CD8-positive, alpha-beta memory T cell (primary cell): ENCODE results near the gene CDC42EP3. TPM values are rescaled to one million over a fixed set of nuclear protein-coding genes. Genes with fewer than 3 reads are reported as not detected.

Experiments used
- CTCF ChIA-PET: fragments of 350-600 bp; sonication (Branson Sonifier 250); formaldehyde crosslinking; loops from one replicate; lab custom pipeline; 2021; ENCODE audit warnings: antibody characterized with exemption; lab: Charles Lee
- POLR2A ChIA-PET: fragments of 350-600 bp; sonication (Branson Sonifier 250); formaldehyde crosslinking; loops from one replicate; lab custom pipeline; 2021; ENCODE audit warnings: antibody characterized with exemption; lab: Charles Lee
- DNase-seq, 5 donors: peaks; one replicate each; pipeline versions ENCODE4 v3.0.0 to v3.0.0-alpha.2; 2020 to 2022; ENCODE audit warnings: mixed read lengths in 1 of 5
- H3K27ac ChIP-seq: one replicate; pipeline ENCODE4 v1.7.0; 2013; ENCODE audit warnings: low read depth, mild to moderate bottlenecking, low read length, moderate library complexity
- H3K27me3 ChIP-seq: 2 replicates; pipeline ENCODE4 v1.7.0; 2013; ENCODE audit warnings: low read length, mild to moderate bottlenecking; ENCODE audit not compliant: insufficient read depth, poor library complexity, severe bottlenecking
- H3K36me3 ChIP-seq: 2 replicates; pipeline ENCODE4 v1.7.0; 2013; ENCODE audit warnings: mild to moderate bottlenecking, low read length, moderate library complexity; ENCODE audit not compliant: insufficient read depth
- H3K4me1 ChIP-seq: 2 replicates; pipeline ENCODE4 v1.7.0; 2013; ENCODE audit warnings: mild to moderate bottlenecking, low read length, moderate library complexity; ENCODE audit not compliant: insufficient read depth
- H3K4me3 ChIP-seq: 2 replicates; pipeline ENCODE4 v1.7.0; 2013; ENCODE audit warnings: mild to moderate bottlenecking, low read length
- H3K9me3 ChIP-seq: 2 replicates; pipeline ENCODE4 v1.7.0; 2013; ENCODE audit warnings: mild to moderate bottlenecking, low read length
- H3K27ac Mint-ChIP-seq, 8 donors: one replicate each; pipeline ENCODE4 v1.8.0; 2020 to 2021; ENCODE audit warnings: mixed read lengths in 8 of 8, mild to moderate bottlenecking in 6 of 8, inconsistent platforms in 3 of 8, moderate library complexity in 3 of 8
- H3K27me3 Mint-ChIP-seq, 2 donors: one replicate each; pipeline ENCODE4 v1.8.0; 2020 to 2021; ENCODE audit warnings: mixed read lengths in 2 of 2, mild to moderate bottlenecking in 1 of 2, moderate library complexity in 1 of 2
- H3K36me3 Mint-ChIP-seq, 3 donors: one replicate each; pipeline ENCODE4 v1.8.0; 2020 to 2021; ENCODE audit warnings: mixed read lengths in 3 of 3, inconsistent platforms in 1 of 3, mild to moderate bottlenecking in 1 of 3
- H3K4me1 Mint-ChIP-seq, 3 donors: one replicate each; pipeline ENCODE4 v1.8.0; 2020 to 2021; ENCODE audit warnings: mixed read lengths in 3 of 3, inconsistent platforms in 1 of 3, mild to moderate bottlenecking in 1 of 3
- H3K4me3 Mint-ChIP-seq, 7 donors: one replicate each; pipeline ENCODE4 v1.8.0; 2020 to 2021; ENCODE audit warnings: mixed read lengths in 7 of 7, mild to moderate bottlenecking in 6 of 7, moderate library complexity in 4 of 7, inconsistent platforms in 2 of 7
- H3K9me3 Mint-ChIP-seq, 5 donors: one replicate each; pipeline ENCODE4 v1.8.0; 2020 to 2022; ENCODE audit warnings: mixed read lengths in 5 of 5, mild to moderate bottlenecking in 3 of 5, moderate library complexity in 2 of 5, inconsistent platforms in 1 of 5
- polyA plus RNA-seq: library from polyadenylated mRNA; unstranded; fragments of 300-500 nt; fragmentation: Illumina TruSeq; gene quantifications from one replicate; pipeline ENCODE4 v1.2.3, GENCODE V29; 2021
- total RNA-seq, 2 experiments: library from RNA; stranded (reverse); gene quantifications; one replicate each; pipeline ENCODE4 v1.2.3, GENCODE V29; 2021

The CDC42EP3 gene, protein sequence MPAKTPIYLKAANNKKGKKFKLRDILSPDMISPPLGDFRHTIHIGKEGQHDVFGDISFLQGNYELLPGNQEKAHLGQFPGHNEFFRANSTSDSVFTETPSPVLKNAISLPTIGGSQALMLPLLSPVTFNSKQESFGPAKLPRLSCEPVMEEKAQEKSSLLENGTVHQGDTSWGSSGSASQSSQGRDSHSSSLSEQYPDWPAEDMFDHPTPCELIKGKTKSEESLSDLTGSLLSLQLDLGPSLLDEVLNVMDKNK
- total RNA-seq = 10 to 100 TPM; 37.1 to 39.1 TPM
- polyA plus RNA-seq = 141 TPM

DNA sequence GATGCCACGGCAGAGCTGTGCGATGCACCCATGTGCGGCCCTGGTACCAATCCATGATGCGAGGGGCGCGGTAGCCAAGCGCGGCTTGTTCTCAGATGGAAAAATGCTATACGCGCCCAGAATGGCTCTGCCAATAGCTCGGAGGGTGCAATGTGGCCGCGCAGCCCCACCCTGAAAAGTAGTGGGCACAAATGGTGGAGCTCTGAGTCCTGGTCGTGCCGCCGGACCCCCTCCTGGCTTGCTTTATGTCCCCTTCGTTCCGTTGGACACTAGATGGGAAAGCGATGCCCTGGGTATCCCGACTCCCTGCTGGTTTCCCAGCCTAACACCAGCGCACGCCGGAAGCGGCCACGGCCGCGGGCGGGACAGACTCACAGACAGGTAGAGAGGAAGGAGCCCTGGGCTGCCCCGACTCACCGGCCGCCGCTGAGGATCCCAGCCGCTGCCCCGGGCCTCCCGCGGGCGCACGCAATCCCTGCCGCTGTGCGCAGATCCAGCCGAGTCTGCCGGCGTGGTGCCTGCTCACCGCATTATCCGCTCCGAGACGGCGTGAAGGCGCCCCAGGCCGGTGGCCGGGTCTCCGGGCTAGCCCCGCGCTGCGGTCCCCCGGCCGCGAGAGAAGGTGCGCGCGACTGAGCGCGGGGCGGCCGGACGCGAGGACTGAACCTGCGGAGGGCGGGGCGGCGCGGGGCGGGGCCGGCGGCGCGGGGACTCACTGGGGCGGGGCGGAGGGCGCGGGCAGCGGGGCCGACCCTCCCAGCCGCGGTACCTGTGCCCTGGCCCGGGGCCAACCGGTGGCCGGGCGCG is at the start of gene CDC42EP3:
CDC42EP3 (minus strand) TSS at position 634 of the 807 bp plus-strand sequence. CDS start 25,055 bp downstream, outside the sequence.
- H3K27ac ChIP-seq = peak within 1 kb of the TSS; percentile 78
- DNase-seq = peak; percentile 52 to 80 (median 71)
- POLR2A ChIA-PET = interaction anchor here (0.6 to 2.7 kb wide), 16 partner anchors 12 to 753 kb away, joined by 3 to 13 read pairs (median 6); no protein-coding TSS in a partner anchor
- Mint-ChIP-seq H3K4me3 (peak within 1 kb of the TSS; percentile 89 to 97 (median 92)), H3K27me3 (no peaks in the 10 kb centered on the region), H3K36me3 (peaks cover 0 to 35% (median 4%) of the 10 kb centered on the region in 3 donors), H3K4me1 (peaks cover 53 to 62% (median 55%) of the 10 kb centered on the region in 3 donors), H3K27ac (peak within 1 kb of the TSS; percentile 85 to 98 (median 93)), H3K9me3 (no peaks in the 10 kb centered on the region)
- CTCF ChIA-PET = interaction anchor here (0.9 to 2.4 kb wide), 11 partner anchors 13 to 275 kb away, joined by 3 to 9 read pairs (median 4); no protein-coding TSS in a partner anchor
- H3K4me1 ChIP-seq = peaks cover 39% of the 10 kb centered on the region
- peak within 1 kb of the TSS; percentile 74 for H3K4me3 ChIP-seq
- no peaks in the 10 kb centered on the region for H3K27me3 ChIP-seq
- H3K36me3 ChIP-seq = no peaks in the 10 kb centered on the region
- no peaks in the 10 kb centered on the region for H3K9me3 ChIP-seq

DNA sequence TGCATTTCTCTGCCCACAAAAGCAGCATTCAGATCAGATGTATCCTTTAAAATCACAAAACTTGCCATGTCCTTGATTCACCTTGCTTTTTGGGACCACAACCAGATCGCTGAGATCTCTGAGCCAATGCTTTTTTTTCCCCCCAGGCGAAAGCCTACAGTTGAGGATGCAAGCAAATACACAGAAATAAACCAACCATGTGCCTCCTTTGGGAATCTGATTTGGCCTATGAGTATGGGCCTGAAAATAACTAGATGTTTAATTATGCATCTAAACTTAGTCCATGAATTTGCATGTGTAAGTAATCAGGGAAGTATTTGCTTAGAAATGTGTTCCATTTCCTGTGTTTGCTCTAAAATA is 49.7 kb upstream of the CDC42EP3 start:
- no peak for DNase-seq
- Mint-ChIP-seq H3K9me3 (peaks cover 0 to 8% (median 4%) of the 10 kb centered on the region in 5 donors), H3K27ac (no peak overlapping the region), H3K36me3 (peaks cover 0 to 20% (median 5%) of the 10 kb centered on the region in 3 donors), H3K27me3 (peaks cover 0 to 3% of the 10 kb centered on the region in 2 donors), H3K4me1 (peaks cover 5 to 10% (median 5%) of the 10 kb centered on the region in 3 donors), H3K4me3 (no peak overlapping the region)
- no peaks in the 10 kb centered on the region for H3K27me3 ChIP-seq
- H3K36me3 ChIP-seq = no peaks in the 10 kb centered on the region
- H3K27ac ChIP-seq = no peak overlapping the region
- ChIA-PET POLR2A (no interaction called here), CTCF (no interaction called here)
- H3K4me1 ChIP-seq = no peaks in the 10 kb centered on the region
- H3K4me3 ChIP-seq = no peak overlapping the region
- H3K9me3 ChIP-seq = no peaks in the 10 kb centered on the region

- Histone ChIP-seq H3K27me3 (no peaks in the 10 kb centered on the region), H3K4me3 (no peak overlapping the region), H3K36me3 (no peaks in the 10 kb centered on the region), H3K9me3 (no peaks in the 10 kb centered on the region), H3K4me1 (no peaks in the 10 kb centered on the region), H3K27ac (no peak overlapping the region)
- Mint-ChIP-seq H3K4me1 (peaks cover 5 to 10% (median 5%) of the 10 kb centered on the region in 3 donors), H3K27me3 (peaks cover 0 to 3% of the 10 kb centered on the region in 2 donors), H3K36me3 (peaks cover 0 to 22% (median 5%) of the 10 kb centered on the region in 3 donors), H3K9me3 (peaks cover 0 to 9% (median 5%) of the 10 kb centered on the region in 5 donors), H3K27ac (no peak overlapping the region), H3K4me3 (no peak overlapping the region)
- ChIA-PET POLR2A (no interaction called here), CTCF (no interaction called here)
- DNase-seq = no peak
Measured at GRCh38 chr2:37720533-37721200, 49.2 kb upstream of the CDC42EP3 start.

GRCh38 chr2:37718515-37719161 is 47.2 kb upstream of the CDC42EP3 start:
- H3K4me3 Mint-ChIP-seq = no peak overlapping the region
- Histone ChIP-seq H3K4me1 (peaks cover 1% of the 10 kb centered on the region), H3K4me3 (no peak overlapping the region), H3K27me3 (no peaks in the 10 kb centered on the region), H3K9me3 (no peaks in the 10 kb centered on the region), H3K36me3 (no peaks in the 10 kb centered on the region), H3K27ac (no peak overlapping the region)
- H3K4me1 Mint-ChIP-seq = peaks cover 12 to 17% (median 16%) of the 10 kb centered on the region in 3 donors
- H3K27ac Mint-ChIP-seq = no peak overlapping the region
- ChIA-PET POLR2A (no interaction called here), CTCF (no interaction called here)
- peaks cover 0 to 3% of the 10 kb centered on the region in 2 donors for H3K27me3 Mint-ChIP-seq
- H3K9me3 Mint-ChIP-seq = peaks cover 3 to 17% (median 10%) of the 10 kb centered on the region in 5 donors
- peaks cover 0 to 22% (median 6%) of the 10 kb centered on the region in 3 donors for H3K36me3 Mint-ChIP-seq
- DNase-seq = no peak

DNA sequence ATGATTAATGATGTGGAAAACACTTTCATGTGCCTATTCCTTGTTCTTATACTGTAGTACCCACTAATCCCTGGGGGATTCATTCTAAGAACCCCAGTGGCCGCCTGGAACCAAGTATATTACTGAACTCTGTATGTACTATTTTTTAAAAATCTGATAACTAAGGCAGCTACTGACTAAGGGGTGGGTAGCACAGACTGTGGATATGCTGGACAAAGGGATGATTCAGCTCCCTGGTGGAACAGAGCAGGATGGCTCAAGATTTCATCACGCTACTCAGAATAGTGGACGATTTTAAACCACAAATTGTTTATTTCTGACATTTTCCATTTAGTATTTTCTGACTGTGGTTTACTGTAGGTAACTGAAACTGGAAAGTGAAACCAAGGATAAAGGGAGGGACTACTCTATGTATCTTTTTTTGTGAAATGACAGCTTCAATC is 41.8 kb upstream of the CDC42EP3 start:
- no peaks in the 10 kb centered on the region for H3K27me3 Mint-ChIP-seq
- no peak overlapping the region for H3K27ac ChIP-seq
- CTCF ChIA-PET = no interaction called here
- H3K4me1 ChIP-seq = peaks cover 27% of the 10 kb centered on the region
- peaks cover 0 to 6% (median 6%) of the 10 kb centered on the region in 3 donors for H3K36me3 Mint-ChIP-seq
- H3K27ac Mint-ChIP-seq = peak overlapping the region in 4 of 8 donors; percentile 12 to 73 (median 48)
- no peak for DNase-seq
- POLR2A ChIA-PET = no interaction called here
- H3K9me3 ChIP-seq = no peaks in the 10 kb centered on the region
- H3K4me1 Mint-ChIP-seq = peaks cover 34 to 47% (median 42%) of the 10 kb centered on the region in 3 donors
- H3K4me3 Mint-ChIP-seq = peak overlapping the region in 4 of 7 donors; percentile 23 to 74 (median 64)
- H3K4me3 ChIP-seq = no peak overlapping the region
- no peaks in the 10 kb centered on the region for H3K36me3 ChIP-seq
- peaks cover 3 to 17% (median 5%) of the 10 kb centered on the region in 5 donors for H3K9me3 Mint-ChIP-seq
- H3K27me3 ChIP-seq = no peaks in the 10 kb centered on the region

GRCh38 chr2:37711831-37712230 is 40.4 kb upstream of the CDC42EP3 start:
- POLR2A ChIA-PET = interaction anchor here (0.7 kb wide), 1 partner anchor 345 kb away, joined by 4 read pairs; no protein-coding TSS in a partner anchor
- H3K4me1 ChIP-seq = peaks cover 27% of the 10 kb centered on the region
- no peaks in the 10 kb centered on the region for H3K9me3 ChIP-seq

DNA sequence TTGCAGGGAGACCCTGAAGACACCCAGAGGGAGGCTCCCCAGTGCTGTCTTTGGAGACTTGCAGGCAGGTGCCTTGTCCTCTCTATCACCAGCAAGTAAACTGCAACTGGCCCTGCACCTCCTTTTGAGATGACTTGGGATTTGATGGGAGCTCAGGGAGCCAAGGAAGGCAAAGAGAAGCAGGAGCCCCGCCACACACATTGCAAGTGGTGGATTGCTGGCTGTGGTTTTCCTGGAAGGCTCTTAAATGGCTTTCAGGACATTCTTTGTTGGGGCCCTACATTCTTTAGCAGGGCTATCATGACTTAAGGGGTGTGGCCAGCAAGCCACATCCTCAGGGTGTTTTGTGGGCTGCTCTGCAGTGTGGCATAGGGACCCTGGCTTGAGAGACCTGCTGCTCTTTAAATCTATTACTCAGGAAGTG is 39.9 kb upstream of the CDC42EP3 start:
- ChIA-PET POLR2A (no interaction called here), CTCF (no interaction called here)
- peak overlapping the region; percentile 22 to 73 (median 50) for H3K4me3 Mint-ChIP-seq
- Histone ChIP-seq H3K36me3 (no peaks in the 10 kb centered on the region), H3K27ac (no peak overlapping the region), H3K9me3 (no peaks in the 10 kb centered on the region), H3K4me1 (peaks cover 27% of the 10 kb centered on the region), H3K27me3 (no peaks in the 10 kb centered on the region), H3K4me3 (no peak overlapping the region)
- peak; percentile 8 to 56 (median 24) for DNase-seq
- H3K9me3 Mint-ChIP-seq = peaks cover 2 to 14% (median 5%) of the 10 kb centered on the region in 5 donors
- H3K27me3 Mint-ChIP-seq = no peaks in the 10 kb centered on the region
- H3K36me3 Mint-ChIP-seq = peaks cover 0 to 5% (median 3%) of the 10 kb centered on the region in 3 donors
- peaks cover 34 to 58% (median 57%) of the 10 kb centered on the region in 3 donors for H3K4me1 Mint-ChIP-seq
- H3K27ac Mint-ChIP-seq = peak overlapping the region; percentile 5 to 70 (median 46)

More at GRCh38 chr2:37711831-37712230, 40.4 kb upstream of the CDC42EP3 start:
- Mint-ChIP-seq H3K4me1 (peaks cover 34 to 54% (median 52%) of the 10 kb centered on the region in 3 donors), H3K4me3 (peak overlapping the region; percentile 3 to 58 (median 34)), H3K27me3 (no peaks in the 10 kb centered on the region), H3K9me3 (peaks cover 2 to 17% (median 5%) of the 10 kb centered on the region in 5 donors), H3K27ac (peak overlapping the region in 7 of 8 donors; percentile 5 to 70 (median 58)), H3K36me3 (peaks cover 0 to 6% (median 6%) of the 10 kb centered on the region in 3 donors)
- Histone ChIP-seq H3K27ac (no peak overlapping the region), H3K4me3 (no peak overlapping the region), H3K36me3 (no peaks in the 10 kb centered on the region), H3K27me3 (no peaks in the 10 kb centered on the region)
- CTCF ChIA-PET = no interaction called here
- no peak for DNase-seq
